ENCODE measurements around the gene MAP4K4. TPM values are rescaled to one million over a fixed set of nuclear protein-coding genes. Genes with fewer than 3 reads are reported as not detected.
A peak's percentile ranks its signal among the peaks of the same experiment; 100 is the strongest.

MAP4K4 gene
- polyA plus RNA-seq, 1 donor (not counting 4 experiments of a cell fraction or from before 2014, with no cell fraction given), result 84.1 TPM

DNA sequence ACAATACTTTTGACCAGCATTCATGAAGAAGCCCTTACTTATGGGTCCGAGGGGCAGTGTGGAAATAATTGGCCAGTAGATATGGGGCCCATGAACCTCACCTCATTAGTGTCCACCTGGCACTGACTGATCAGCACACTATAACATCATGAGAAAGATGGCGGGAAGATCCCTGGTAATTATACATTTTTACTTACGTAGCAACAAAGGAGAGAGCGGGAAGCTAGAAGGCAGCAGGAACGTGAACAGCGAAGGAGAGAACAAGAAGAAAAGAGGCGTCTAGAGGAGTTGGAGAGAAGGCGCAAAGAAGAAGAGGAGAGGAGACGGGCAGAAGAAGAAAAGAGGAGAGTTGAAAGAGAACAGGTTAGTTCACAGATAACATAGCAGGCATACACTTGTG, 158.3 kb downstream of the MAP4K4 start:
- peaks cover 18% of the 10 kb centered on the region for H3K79me2 ChIP-seq (ENCODE audit: control insufficient read depth, insufficient read depth, low read length)
- H3K9ac ChIP-seq (ENCODE audit: control insufficient read depth, extremely low read depth, insufficient read depth, low read length), result no peak overlapping the region
- H4K20me1 ChIP-seq (ENCODE audit: control insufficient read depth, extremely low read depth, insufficient read depth, low read length), result no peaks in the 10 kb centered on the region
- FAIRE-seq (no peak), DNase-seq (ENCODE audit: low read depth, low spot score) (no peak)
- H3K4me3 ChIP-seq (ENCODE audit: control insufficient read depth in 2 of 3, extremely low read depth in 1 of 3, insufficient read depth in 2 of 3, low read depth in 1 of 3, low read length in 3 of 3), result no peak overlapping the region
- peaks cover 12 to 25% of the 10 kb centered on the region in 2 experiments for H3K36me3 ChIP-seq (ENCODE audit: control insufficient read depth in 2 of 2, extremely low read depth in 1 of 2, insufficient read depth in 2 of 2, low read length in 2 of 2)
- no peak overlapping the region for H3K27ac ChIP-seq (ENCODE audit: control insufficient read depth, insufficient read depth, low read length)
- no peaks in the 10 kb centered on the region for H3K27me3 ChIP-seq (ENCODE audit: control insufficient read depth, extremely low read depth, insufficient read depth, low read length)
- no peak overlapping the region for H3K4me2 ChIP-seq (ENCODE audit: control insufficient read depth, extremely low read depth, insufficient read depth, low read depth, low read length)
- no peaks in the 10 kb centered on the region for H3K9me3 ChIP-seq (ENCODE audit: control insufficient read depth, low read depth, low read length)
- TF ChIP-seq EZH2 (IDR thresholded peaks at IDR 0.05; ENCODE audit: low read length) (no peak), CTCF (optimal IDR thresholded peaks at IDR 0.05 in 1 of 3, IDR thresholded peaks at IDR 0.05 in 1 of 3, conservative IDR thresholded peaks at IDR 0.05 in 1 of 3; ENCODE audit: extremely low read depth in 1 of 3, insufficient read depth in 2 of 3, low read length in 3 of 3) (no peak)
- H3K4me1 ChIP-seq (ENCODE audit: control insufficient read depth, extremely low read depth, insufficient read depth, low read length), result peaks cover 38% of the 10 kb centered on the region
- H2AFZ ChIP-seq (ENCODE audit: control insufficient read depth, low read length), result no peak overlapping the region
- dilution Hi-C loops (cut with MboI; ENCODE audit: extremely low pct_ligation_motif_present, low sequenced_read_pairs), result no loop called here
- H3K9me1 ChIP-seq (ENCODE audit: control insufficient read depth, extremely low read depth, insufficient read depth, low read length), result peaks cover 2% of the 10 kb centered on the region

- dilution Hi-C loops (cut with MboI; ENCODE audit: extremely low pct_ligation_motif_present, low sequenced_read_pairs), result no loop called here
- peaks cover 14 to 31% of the 10 kb centered on the region in 2 experiments for H3K36me3 ChIP-seq (ENCODE audit: control insufficient read depth in 2 of 2, extremely low read depth in 1 of 2, insufficient read depth in 2 of 2, low read length in 2 of 2)
- peak overlapping the region; percentile 75 for H3K27ac ChIP-seq (ENCODE audit: control insufficient read depth, insufficient read depth, low read length)
- DNase-seq (ENCODE audit: low read depth, low spot score) (peak; percentile 62), FAIRE-seq (peak; percentile 79)
- peaks cover 2% of the 10 kb centered on the region for H3K9me1 ChIP-seq (ENCODE audit: control insufficient read depth, extremely low read depth, insufficient read depth, low read length)
- H3K4me3 ChIP-seq (ENCODE audit: control insufficient read depth in 2 of 3, extremely low read depth in 1 of 3, insufficient read depth in 2 of 3, low read depth in 1 of 3, low read length in 3 of 3), result no peak overlapping the region
- no peak for TF ChIP-seq CTCF (optimal IDR thresholded peaks at IDR 0.05 in 1 of 3, IDR thresholded peaks at IDR 0.05 in 1 of 3, conservative IDR thresholded peaks at IDR 0.05 in 1 of 3; ENCODE audit: extremely low read depth in 1 of 3, insufficient read depth in 2 of 3, low read length in 3 of 3)
- TF ChIP-seq EZH2 (IDR thresholded peaks at IDR 0.05; ENCODE audit: low read length), result no peak
- no peak overlapping the region for H3K9ac ChIP-seq (ENCODE audit: control insufficient read depth, extremely low read depth, insufficient read depth, low read length)
- H3K4me1 ChIP-seq (ENCODE audit: control insufficient read depth, extremely low read depth, insufficient read depth, low read length), result peaks cover 20% of the 10 kb centered on the region
- peaks cover 19% of the 10 kb centered on the region for H3K79me2 ChIP-seq (ENCODE audit: control insufficient read depth, insufficient read depth, low read length)
- peak overlapping the region; percentile 55 for H3K4me2 ChIP-seq (ENCODE audit: control insufficient read depth, extremely low read depth, insufficient read depth, low read depth, low read length)
- H2AFZ ChIP-seq (ENCODE audit: control insufficient read depth, low read length), result no peak overlapping the region
- H4K20me1 ChIP-seq (ENCODE audit: control insufficient read depth, extremely low read depth, insufficient read depth, low read length), result no peaks in the 10 kb centered on the region
- H3K27me3 ChIP-seq (ENCODE audit: control insufficient read depth, extremely low read depth, insufficient read depth, low read length), result no peaks in the 10 kb centered on the region
- H3K9me3 ChIP-seq (ENCODE audit: control insufficient read depth, low read depth, low read length), result no peaks in the 10 kb centered on the region
These were observed 160.7 kb downstream of the MAP4K4 start for GRCh38 chr2:101858246-101858645.
